ENCODE measurements around the gene TMPRSS3. TPM values are rescaled to one million over a fixed set of nuclear protein-coding genes. Genes with fewer than 3 reads are reported as not detected.

Gene TMPRSS3
- total and polyA plus RNA-seq, 9 of the 15 experiments (the other 6 are each of a cell fraction or from before 2014, with no cell fraction given) = 0.07 TPM; not detected in 8

GRCh38 chr21:42366292-42367010 is 29.4 kb downstream of the TMPRSS3 start, which contains the start of gene TFF1 (continued):
- TF ChIP-seq, protein P1, sequence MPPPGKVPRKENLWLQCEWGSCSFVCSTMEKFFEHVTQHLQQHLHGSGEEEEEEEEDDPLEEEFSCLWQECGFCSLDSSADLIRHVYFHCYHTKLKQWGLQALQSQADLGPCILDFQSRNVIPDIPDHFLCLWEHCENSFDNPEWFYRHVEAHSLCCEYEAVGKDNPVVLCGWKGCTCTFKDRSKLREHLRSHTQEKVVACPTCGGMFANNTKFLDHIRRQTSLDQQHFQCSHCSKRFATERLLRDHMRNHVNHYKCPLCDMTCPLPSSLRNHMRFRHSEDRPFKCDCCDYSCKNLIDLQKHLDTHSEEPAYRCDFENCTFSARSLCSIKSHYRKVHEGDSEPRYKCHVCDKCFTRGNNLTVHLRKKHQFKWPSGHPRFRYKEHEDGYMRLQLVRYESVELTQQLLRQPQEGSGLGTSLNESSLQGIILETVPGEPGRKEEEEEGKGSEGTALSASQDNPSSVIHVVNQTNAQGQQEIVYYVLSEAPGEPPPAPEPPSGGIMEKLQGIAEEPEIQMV (tag; conservative IDR thresholded peaks at IDR 0.05; ENCODE audit: low read depth) = no peak
- TF ChIP-seq NR2C2 (CRISPR knock-in tag; IDR thresholded peaks at IDR 0.05) (no peak), NR2C2 (tag; IDR thresholded peaks at IDR 0.05) (peak; percentile 31; the same call in 1 of the 2 replicates), TFAM (CRISPR knock-in tag; conservative IDR thresholded peaks at IDR 0.05) (no peak), FIP1L1 (IDR thresholded peaks at IDR 0.05; ENCODE audit: low read depth, low read length, poor library complexity, severe bottlenecking) (no peak), LEF1 (IDR thresholded peaks at IDR 0.05) (peak; percentile 37; the same call in 1 of the 2 replicates), MYNN (IDR thresholded peaks at IDR 0.05) (no peak), MYNN (CRISPR knock-in tag; IDR thresholded peaks at IDR 0.05) (no peak), ZNF699 (CRISPR knock-in tag; IDR thresholded peaks at IDR 0.05; ENCODE audit: insufficient replicate concordance) (no peak), THRA (IDR thresholded peaks at IDR 0.05) (no peak), KLF6 (CRISPR knock-in tag; IDR thresholded peaks at IDR 0.05; ENCODE audit: borderline replicate concordance) (no peak)
- TF ChIP-seq, protein P2, sequence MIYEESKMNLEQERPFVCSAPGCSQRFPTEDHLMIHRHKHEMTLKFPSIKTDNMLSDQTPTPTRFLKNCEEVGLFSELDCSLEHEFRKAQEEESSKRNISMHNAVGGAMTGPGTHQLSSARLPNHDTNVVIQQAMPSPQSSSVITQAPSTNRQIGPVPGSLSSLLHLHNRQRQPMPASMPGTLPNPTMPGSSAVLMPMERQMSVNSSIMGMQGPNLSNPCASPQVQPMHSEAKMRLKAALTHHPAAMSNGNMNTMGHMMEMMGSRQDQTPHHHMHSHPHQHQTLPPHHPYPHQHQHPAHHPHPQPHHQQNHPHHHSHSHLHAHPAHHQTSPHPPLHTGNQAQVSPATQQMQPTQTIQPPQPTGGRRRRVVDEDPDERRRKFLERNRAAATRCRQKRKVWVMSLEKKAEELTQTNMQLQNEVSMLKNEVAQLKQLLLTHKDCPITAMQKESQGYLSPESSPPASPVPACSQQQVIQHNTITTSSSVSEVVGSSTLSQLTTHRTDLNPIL (CRISPR knock-in tag; IDR thresholded peaks at IDR 0.05) = no peak
- TF ChIP-seq, protein P3, sequence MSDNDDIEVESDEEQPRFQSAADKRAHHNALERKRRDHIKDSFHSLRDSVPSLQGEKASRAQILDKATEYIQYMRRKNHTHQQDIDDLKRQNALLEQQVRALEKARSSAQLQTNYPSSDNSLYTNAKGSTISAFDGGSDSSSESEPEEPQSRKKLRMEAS (CRISPR knock-in tag; IDR thresholded peaks at IDR 0.05) = no peak
- TF ChIP-seq, protein P4, sequence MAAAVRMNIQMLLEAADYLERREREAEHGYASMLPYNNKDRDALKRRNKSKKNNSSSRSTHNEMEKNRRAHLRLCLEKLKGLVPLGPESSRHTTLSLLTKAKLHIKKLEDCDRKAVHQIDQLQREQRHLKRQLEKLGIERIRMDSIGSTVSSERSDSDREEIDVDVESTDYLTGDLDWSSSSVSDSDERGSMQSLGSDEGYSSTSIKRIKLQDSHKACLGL (CRISPR knock-in tag; IDR thresholded peaks at IDR 0.05; ENCODE audit: borderline replicate concordance, poor library complexity, severe bottlenecking) = no peak
